Measurements from ENCODE around the gene COL26A1. TPM values are rescaled to one million over a fixed set of nuclear protein-coding genes. Genes with fewer than 3 reads are reported as not detected.
"Not testable (repeated sequence)": the region's sequence is repeated elsewhere in the genome, so short reads cannot be mapped to it uniquely, and the experiment has no call there.

COL26A1 gene
- total RNA-seq, 6 experiments from 2014 or later: not detected

DNA sequence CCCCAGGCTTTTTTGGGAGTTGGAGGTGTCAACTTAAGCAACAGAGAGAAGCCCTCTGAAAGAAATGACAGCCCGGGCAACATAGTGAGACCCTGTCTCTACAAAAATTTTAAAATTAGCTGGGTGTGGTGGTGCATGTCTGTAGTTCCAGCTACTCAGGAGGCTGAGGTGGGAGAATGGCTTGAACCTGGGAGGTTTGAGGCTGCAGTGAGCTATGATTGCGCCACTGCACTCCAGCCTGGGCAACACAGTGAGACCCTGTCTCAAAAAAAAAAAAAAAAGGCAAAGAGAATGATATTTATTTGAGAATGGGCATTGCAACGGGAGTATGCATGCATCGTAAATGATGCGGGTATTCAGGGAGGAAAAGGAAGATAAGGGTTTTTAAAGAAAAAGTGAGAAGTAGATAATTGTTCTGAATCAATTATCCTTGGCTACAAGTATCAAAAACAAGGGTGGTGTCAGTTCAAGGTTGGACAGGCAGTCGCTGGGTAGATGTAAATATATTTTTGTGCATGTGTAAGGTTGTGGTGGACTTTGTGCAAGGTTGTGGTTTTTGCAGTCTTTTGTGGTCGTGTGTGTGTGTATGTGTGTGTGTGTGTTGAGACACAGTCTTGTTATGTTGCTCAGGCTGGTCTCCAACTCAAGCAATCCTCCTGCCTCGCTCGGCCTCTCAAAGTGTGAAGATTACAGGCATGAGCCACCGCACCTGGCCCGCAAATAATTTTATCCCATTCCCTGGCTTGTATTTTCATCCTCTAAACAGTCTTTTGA, 65.6 kb downstream of the COL26A1 start:
- TF ChIP-seq, protein P1, sequence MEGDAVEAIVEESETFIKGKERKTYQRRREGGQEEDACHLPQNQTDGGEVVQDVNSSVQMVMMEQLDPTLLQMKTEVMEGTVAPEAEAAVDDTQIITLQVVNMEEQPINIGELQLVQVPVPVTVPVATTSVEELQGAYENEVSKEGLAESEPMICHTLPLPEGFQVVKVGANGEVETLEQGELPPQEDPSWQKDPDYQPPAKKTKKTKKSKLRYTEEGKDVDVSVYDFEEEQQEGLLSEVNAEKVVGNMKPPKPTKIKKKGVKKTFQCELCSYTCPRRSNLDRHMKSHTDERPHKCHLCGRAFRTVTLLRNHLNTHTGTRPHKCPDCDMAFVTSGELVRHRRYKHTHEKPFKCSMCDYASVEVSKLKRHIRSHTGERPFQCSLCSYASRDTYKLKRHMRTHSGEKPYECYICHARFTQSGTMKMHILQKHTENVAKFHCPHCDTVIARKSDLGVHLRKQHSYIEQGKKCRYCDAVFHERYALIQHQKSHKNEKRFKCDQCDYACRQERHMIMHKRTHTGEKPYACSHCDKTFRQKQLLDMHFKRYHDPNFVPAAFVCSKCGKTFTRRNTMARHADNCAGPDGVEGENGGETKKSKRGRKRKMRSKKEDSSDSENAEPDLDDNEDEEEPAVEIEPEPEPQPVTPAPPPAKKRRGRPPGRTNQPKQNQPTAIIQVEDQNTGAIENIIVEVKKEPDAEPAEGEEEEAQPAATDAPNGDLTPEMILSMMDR (IDR thresholded peaks at IDR 0.05): no peak
- DNase-seq: no peak
- Mint-ChIP-seq H3K36me3 (ENCODE audit: low read depth) (no peaks in the 10 kb centered on the region), H3K4me1 (ENCODE audit: low read depth) (no peaks in the 10 kb centered on the region), H3K27ac (no peak overlapping the region), H3K9me3 (no peaks in the 10 kb centered on the region), H3K4me3 (no peak overlapping the region), H3K27me3 (ENCODE audit: insufficient read depth) (peaks cover 27% of the 10 kb centered on the region)

DNA sequence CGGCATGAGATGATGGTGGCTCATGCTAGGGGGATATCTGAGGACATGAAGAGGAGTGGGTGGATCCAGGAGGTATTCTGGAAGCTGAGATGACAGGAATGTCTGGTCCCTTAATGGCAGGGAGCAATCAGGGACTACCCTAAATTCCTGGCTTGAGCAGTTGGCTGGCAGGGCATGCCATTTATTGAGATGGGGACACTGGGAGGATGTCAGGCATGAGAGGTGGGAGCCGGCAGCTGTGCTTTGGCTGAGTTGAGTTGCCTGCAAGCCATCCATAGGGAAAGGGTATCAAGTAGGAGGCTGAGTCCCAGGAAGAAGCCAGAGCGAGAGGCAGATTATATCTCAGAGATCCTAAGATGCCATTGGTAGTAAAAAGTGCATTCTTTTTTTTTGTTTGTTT, 69.6 kb downstream of the COL26A1 start:
- H3K27ac Mint-ChIP-seq: no peak overlapping the region
- no peak for DNase-seq
- H3K36me3 Mint-ChIP-seq (ENCODE audit: low read depth): no peaks in the 10 kb centered on the region
- no peaks in the 10 kb centered on the region for H3K9me3 Mint-ChIP-seq
- no peaks in the 10 kb centered on the region for H3K4me1 Mint-ChIP-seq (ENCODE audit: low read depth)
- H3K27me3 Mint-ChIP-seq (ENCODE audit: insufficient read depth): peaks cover 42% of the 10 kb centered on the region
- H3K4me3 Mint-ChIP-seq: no peak overlapping the region
- TF ChIP-seq, protein P1 (IDR thresholded peaks at IDR 0.05): no peak

DNA sequence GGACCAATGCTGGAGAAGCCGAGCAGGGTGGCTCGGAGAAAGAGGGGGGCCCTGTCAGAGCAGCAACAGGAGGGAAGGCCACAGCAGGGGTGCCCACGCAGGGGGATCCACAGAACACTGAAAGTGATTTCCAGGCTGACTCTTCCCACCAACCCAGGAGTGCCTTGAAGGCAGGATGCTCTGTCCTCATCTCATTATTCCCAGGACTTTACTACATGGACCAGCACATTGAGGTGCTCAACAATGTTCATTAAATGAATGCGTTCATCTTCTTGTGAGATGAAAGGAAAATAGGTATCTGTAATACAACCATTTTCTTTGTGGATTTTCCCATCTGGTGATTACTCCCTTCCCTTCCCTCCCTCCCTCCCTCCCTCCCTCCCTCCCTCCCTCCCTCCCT, 71.0 kb downstream of the COL26A1 start:
- Mint-ChIP-seq H3K4me3 (no peak overlapping the region), H3K9me3 (no peaks in the 10 kb centered on the region), H3K27me3 (ENCODE audit: insufficient read depth) (peaks cover 44% of the 10 kb centered on the region), H3K36me3 (ENCODE audit: low read depth) (no peaks in the 10 kb centered on the region), H3K4me1 (ENCODE audit: low read depth) (no peaks in the 10 kb centered on the region), H3K27ac (no peak overlapping the region)
- TF ChIP-seq, protein P1 (IDR thresholded peaks at IDR 0.05): no peak
- DNase-seq: no peak

DNA sequence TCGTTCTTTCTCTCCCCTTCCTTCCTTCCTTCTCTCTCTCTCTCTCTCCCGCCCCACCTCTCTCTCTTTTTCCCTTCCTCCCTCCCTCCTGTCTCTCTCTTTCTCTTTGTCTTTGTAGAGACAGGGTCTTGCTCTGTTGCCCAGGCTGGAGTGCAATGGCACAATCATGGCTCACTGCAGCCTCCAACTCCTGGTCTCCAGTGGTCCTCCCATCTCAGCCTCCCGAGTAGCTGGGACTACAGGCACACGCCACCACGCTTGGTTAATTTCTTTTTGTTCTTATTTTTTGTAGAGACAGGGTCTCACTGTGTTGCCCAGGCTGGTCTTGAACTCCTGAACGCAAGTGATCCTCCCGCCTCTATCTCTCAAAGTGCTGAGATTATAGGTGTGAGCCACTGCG, 71.5 kb downstream of the COL26A1 start:
- DNase-seq, H3K9me3 Mint-ChIP-seq: not testable (repeated sequence)
- peaks cover 47% of the 10 kb centered on the region for H3K27me3 Mint-ChIP-seq (ENCODE audit: insufficient read depth)

DNA sequence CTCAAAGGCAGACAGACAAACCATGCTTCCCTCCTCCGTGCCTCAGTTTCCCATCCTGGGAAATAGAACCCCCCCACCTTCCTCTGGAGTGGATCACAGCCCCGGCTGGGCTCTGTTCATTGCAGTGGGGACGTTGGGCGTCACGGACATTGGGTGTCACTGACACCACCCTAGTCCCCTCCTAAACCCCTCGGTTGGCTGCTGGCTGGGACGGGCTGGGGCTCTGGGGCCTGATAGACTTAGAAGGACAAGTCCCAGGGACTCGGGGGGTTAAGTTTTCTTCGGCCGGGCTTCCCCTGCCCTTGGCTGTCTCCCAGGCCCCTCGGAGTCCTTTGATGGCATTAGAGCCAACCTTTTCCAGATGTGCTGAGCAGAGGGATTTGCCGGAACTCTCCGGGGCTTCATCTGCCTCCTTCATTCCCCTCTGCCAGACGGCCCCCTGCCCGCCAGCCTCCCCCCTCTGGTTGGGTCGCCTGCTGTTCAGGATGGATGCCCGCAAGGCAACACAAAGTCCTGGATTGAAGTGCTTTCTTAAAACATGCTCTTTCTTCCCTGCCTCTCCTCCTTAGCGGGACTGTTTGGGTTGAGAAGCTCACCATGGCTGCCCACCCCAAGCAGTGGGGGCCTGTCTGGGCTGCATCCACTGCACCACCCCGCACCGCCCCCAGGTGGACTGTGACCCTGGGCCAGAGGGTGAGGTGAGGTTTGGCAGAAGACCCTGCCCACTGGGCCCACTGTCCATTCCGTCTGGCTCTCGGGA, 73.0 kb downstream of the COL26A1 start:
- DNase-seq: no peak
- H3K36me3 Mint-ChIP-seq (ENCODE audit: low read depth): no peaks in the 10 kb centered on the region
- H3K4me1 Mint-ChIP-seq (ENCODE audit: low read depth): no peaks in the 10 kb centered on the region
- TF ChIP-seq, protein P1 (IDR thresholded peaks at IDR 0.05): no peak
- no peak overlapping the region for H3K4me3 Mint-ChIP-seq
- peaks cover 46% of the 10 kb centered on the region for H3K27me3 Mint-ChIP-seq (ENCODE audit: insufficient read depth)
- no peaks in the 10 kb centered on the region for H3K9me3 Mint-ChIP-seq
- no peak overlapping the region for H3K27ac Mint-ChIP-seq

More for the DNA sequence above, 71.5 kb downstream of the COL26A1 start:
- H3K4me1 Mint-ChIP-seq (ENCODE audit: low read depth); H3K27ac Mint-ChIP-seq; H3K4me3 Mint-ChIP-seq; H3K36me3 Mint-ChIP-seq (ENCODE audit: low read depth): not testable (repeated sequence)

DNA sequence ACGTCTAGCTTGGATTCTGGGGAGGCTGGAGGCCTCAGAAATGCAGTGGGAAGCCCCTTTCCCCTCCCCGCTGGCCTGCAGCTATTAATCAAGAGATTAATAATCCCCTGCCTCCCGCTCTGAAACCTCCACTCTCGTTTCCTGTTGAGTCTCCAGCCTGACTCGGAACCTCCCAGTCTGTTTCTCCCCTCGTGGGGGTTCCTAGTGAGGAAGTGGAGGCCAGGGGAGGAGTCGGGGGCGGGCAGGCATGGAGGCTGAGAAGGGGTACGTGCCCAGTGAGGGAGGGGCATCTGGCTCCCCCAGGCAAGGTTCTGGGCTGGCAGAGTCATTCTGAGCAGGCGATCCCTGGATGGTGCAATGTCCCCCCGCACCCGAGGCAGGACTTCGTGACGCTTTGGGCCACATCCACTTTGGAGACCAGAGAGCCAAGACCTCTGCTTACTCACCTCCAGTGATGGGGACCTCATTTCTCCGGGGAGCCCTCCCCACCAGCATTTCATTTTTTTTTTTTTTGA, 73.6 kb downstream of the COL26A1 start:
- H3K4me3 Mint-ChIP-seq: no peak overlapping the region
- no peak overlapping the region for H3K27ac Mint-ChIP-seq

More for the DNA sequence above, 73.6 kb downstream of the COL26A1 start:
- Mint-ChIP-seq H3K4me1 (ENCODE audit: low read depth) (no peaks in the 10 kb centered on the region), H3K36me3 (ENCODE audit: low read depth) (no peaks in the 10 kb centered on the region), H3K27me3 (ENCODE audit: insufficient read depth) (peaks cover 46% of the 10 kb centered on the region), H3K9me3 (no peaks in the 10 kb centered on the region)
- TF ChIP-seq, protein P1 (IDR thresholded peaks at IDR 0.05): no peak
- DNase-seq: no peak

Measured in HFFc6 (cell line).